HG03342 (cell line): ENCODE data around the gene SPTLC3.
A peak's percentile ranks its signal among the peaks of the same experiment; 100 is the strongest.

ENCODE experiments used
- ATAC-seq: cut with Tn5 transposase; IDR thresholded peaks from one replicate; pipeline ENCODE4 v1.9.1; 2021; ENCODE audit warnings: mild to moderate bottlenecking, moderate library complexity; ENCODE audit not compliant: unreplicated experiment

Gene SPTLC3

DNA sequence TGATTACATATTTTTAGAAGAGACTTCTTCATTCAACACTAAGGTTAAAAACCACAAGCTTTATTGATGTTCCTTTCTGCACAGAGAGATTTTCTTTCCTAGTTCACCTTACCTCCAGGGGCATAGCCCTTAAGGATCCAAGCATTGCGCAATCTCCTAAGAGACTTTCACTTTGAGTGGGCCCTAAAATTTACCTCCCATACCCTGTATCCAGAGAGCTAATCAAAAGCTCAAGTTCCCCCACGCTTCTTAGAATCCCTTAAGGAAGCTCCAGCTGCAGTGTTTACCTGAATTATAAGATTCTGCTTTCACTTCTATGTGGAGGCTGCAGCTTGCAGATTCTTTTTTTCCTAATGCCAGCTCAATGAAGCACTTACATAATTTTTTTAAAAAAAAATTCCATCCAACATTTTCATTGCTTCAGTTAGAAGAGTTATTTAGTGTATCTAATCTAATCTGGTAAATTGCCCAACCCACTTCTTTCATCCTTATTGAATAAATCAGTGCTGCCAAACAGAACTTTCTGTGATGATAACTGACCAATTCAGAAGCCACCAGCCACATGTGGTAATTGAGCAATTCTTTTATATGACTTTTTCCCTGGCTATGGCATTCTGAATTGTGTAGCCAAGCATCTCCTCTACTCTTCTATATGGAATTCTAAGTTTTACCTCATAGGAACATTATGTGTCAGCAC is 24.6 kb upstream of the SPTLC3 start:
- ATAC-seq = no peak

DNA sequence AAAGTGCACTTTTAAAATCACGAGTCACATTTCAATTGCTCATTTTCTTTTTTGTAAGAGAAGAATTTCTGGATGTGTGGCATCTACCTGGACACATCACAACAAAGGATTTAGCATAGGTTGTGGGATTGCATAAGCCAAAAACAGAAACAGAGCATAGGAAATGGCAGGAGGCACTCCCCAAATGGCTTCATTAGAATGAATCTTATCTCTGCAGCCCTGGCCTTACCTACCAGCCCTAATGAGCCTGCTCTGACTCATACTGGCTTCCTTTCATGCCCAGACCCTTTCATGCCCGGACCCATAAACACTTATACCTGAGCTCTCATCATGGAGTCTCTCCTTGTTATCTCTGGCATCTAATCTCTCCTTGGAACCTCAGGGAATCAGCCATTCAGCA is 23.9 kb upstream of the SPTLC3 start:
- ATAC-seq = no peak

DNA sequence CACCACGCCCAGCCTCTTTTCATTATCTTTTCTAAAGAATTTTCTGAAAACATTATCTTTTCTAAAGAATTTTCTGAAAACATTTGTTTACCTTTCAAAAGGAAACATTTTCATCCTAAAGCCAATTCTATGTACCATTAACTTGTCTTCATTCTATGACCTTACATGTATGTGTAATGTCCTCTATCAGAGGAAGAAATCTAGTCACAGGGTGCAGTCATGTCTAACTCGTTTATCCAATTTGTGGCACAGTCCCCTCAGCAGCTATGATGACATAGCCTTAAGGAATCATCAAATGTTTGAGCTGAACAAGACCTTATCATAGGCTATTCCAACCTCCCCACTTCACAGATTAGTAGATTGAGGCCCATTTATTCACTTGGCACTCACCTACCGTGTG is 21.5 kb upstream of the SPTLC3 start:
- no peak for ATAC-seq

DNA sequence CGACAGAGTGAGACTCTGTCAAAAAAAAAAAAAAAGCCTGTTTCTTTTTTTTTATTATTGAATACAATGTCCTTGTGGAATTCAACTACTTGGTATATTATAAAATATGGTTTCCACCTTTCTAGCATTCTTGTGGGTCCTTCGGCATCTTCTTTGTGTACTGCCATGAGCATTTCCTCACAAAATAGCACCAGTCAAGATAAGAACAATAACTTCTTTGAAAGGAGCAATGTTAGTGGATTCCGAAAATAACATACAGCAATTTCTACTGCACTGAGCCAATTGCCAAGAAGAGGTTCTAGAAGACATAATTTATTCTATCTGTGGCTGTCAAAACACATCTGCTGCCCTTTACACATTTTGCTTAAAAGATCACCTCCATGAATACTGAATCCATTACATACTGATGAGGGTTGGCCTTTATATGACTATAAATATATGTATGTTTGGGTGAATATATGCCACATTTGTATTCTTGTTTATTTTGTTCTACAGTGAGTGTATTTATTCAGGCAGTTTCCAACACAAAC is 19.1 kb upstream of the SPTLC3 start:
- ATAC-seq = no peak

DNA sequence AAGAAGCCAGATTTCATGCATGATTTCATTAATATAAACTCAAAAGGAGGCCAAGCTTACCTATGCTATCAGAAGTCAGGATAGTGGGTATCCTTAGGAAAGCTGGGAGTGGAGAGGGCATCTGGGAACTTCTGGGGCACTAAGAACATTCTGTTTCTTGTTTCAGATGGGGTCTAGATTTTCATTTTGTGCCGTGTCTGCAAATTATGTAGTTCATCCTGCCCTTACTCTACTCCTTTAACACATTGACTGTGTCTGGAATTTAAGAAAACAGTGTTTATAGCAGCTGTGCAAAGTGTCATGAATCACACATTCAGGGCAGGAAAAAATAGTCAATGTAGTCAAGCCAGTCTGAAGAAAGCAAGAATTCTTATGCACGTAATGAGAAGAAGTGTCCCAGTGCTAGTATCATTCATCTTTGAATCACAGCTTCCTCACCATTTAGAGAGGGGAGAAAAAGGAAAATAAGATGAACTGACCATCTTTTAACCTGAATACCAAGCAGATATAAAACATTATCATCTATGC is 11.6 kb upstream of the SPTLC3 start:
- ATAC-seq = no peak

DNA sequence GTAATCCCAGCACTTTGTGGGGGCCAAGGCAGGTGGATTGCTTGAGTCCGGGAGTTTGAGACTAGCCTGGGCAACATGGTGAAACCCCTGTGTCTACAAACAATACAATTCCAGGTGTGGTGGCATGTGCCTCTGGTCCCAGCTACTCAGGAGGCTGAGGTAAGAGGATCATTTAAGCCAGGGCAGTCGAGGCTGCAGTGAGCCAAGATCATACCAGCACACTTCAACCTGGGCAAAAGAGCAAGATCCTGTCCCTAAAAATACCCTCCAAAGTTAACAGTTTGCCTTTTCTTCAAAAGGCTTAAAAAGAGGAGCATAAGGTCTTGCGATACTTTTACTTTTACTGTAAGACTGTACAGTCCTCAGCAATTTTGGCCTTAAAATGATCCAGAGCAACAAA is 10.7 kb upstream of the SPTLC3 start:
- no peak for ATAC-seq

DNA sequence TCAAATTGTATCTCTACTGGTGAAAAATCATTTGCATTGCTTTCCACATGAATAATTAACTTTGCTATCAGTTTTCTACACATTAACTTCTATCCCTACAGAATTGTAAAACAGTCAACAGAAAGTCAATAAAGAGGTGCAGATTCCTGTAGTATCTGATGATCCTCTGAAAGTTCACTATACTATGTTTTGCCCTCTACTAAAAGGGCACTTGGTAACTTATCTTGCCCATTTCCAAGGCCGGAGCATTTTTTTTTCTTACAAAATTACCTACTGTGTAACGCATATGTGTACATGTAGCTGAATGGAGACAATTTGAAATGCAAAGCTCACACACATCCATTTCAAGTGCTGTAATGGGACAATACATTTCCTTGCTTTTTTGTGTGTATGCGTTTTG is 9.6 kb upstream of the SPTLC3 start:
- ATAC-seq = no peak

DNA sequence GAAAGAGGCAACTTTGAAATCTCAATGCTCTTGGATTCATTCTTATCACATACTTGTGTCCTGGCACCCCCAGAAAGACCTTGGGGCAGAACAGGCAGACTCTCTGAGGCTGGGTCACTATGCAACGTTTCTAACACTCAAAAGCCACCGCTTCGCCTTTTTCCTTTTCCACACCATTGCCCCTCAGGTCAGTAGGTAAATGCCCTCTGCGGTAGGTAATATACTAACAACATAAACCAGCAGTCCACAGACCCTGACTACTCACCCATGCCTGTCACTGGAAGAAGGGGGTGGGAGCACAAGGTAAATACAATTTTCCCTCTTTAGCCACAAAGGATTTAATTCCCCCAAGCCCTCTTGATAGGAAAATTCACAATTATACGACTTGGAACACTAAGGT is 6.5 kb upstream of the SPTLC3 start:
- no peak for ATAC-seq

DNA sequence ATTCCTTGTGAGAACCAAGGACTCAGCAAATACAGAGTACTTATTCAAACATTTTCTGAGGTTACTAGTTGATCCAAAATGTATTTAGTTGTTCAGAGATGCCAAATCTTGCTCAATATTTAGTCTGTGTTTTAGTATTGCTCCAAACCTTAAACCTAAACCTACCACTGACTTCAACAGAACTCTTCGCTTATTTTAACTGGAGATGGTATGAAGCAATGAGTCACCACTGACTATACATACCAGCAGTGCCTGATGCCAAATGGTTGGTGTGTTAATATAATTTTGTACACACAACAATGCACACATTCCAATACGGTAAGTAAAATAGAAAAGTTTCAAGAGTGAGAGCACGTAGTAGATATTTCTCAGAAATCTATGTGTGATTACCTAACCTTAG is 1.9 kb upstream of the SPTLC3 start:
- no peak for ATAC-seq

DNA sequence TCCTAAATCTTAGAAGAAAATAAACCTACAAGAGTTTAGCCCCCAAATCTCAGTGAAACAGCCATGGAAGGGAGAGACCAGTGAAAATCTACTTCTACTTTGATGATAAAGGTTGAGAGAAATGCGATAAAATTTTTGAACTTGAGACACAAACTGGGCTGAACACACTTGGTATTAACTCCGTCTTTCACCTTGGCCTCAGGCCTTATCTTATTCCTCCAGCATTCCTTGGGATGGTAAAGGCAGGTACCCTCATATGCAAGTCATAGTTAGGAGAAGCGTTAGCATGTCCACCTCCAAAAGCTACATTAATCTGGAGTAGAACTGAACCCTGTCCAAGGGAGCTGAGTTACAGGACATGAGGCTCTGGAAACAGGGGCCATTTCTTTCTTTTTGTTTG is 1.2 kb upstream of the SPTLC3 start:
- ATAC-seq = no peak

DNA sequence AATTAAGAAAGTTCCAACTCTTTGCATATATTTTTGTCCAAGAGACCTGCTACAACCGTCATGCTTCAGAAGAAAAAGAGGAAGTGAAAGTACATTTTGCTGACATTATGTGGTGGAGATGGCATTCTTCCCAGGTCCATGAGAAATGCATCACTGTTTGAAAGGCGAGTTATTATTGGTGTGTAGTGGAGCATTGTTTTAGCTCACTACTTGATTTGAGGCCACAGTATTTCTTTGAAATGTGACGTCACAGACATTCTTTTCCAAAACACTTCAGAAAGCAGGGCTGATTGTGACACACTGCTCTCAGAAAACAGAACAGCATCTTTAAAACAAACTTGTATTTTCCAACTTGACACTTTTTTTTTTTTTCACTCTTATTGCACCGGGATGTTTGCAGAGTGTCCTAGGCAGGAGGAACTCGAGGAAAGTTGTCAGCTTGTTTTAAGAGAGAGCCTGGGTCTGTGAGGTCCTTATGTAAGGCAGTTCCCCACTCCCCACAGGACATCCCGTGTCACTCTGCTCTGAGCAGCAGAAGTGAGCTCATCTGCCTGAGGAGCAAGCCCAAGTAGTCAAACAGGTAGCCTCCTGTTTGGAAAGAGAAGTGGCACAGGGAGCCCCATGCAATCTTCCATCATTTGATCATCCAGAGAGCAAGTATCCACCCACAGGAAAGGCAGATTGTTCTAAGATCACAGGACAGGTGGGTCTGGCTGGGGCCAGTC is 1.1 kb downstream of the SPTLC3 start:
- ATAC-seq = peak; percentile 96

DNA sequence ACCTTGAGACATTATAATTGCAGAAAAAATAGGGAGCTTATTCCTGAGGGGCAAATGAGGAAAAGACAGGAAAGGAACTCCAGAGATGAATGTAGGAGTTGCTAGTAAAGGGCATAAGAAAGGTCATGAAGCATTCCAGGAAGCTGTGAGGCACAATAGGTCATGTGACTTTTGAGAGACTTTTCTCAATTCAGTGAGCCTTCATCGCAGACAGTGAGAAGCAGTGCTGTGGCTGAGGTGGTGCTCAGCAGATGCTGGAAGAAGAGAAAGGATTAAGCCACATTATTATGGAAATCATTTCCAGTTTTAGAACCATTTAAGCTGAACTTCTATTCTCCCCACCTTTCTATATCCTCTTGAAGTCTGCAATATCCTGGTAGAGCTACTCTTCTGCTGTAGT is 4.1 kb downstream of the SPTLC3 start:
- ATAC-seq = no peak

DNA sequence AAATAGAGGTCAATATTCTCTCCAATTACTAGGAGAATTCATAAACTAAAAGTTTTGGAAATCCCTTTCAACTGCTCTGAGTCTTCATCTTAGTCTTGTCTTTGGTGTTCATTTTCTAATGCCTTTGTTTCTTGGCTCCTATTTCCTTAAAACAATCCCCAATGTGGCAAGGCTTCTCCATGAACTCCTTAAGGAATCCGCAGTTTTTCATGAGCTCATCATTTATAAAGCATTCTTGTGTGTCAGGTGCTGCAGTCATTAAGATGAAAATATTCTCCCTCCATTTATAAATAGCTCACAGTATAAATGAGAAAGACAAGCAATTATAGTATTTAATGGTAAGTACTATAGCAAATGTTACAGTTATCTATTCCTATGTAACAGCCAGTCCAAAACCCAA is 4.6 kb downstream of the SPTLC3 start:
- no peak for ATAC-seq

DNA sequence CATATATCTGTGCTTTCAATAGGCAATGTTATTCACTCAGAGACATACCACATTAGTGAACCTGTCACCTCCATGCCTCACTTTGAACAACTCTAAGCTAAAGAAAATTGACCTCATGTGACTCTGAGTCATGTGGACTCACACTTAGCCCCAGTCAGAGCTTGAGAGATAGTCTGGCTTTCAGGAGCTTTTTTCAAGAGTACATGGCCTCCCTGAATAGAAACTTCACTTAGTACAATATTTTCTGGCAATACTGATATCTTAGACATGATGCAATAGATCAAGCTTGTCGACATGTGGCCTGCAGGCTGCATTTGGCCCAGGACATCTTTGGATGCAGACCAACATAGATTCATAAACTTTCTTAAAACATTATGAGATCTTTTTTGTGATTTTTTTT is 8.5 kb downstream of the SPTLC3 start:
- ATAC-seq = no peak

DNA sequence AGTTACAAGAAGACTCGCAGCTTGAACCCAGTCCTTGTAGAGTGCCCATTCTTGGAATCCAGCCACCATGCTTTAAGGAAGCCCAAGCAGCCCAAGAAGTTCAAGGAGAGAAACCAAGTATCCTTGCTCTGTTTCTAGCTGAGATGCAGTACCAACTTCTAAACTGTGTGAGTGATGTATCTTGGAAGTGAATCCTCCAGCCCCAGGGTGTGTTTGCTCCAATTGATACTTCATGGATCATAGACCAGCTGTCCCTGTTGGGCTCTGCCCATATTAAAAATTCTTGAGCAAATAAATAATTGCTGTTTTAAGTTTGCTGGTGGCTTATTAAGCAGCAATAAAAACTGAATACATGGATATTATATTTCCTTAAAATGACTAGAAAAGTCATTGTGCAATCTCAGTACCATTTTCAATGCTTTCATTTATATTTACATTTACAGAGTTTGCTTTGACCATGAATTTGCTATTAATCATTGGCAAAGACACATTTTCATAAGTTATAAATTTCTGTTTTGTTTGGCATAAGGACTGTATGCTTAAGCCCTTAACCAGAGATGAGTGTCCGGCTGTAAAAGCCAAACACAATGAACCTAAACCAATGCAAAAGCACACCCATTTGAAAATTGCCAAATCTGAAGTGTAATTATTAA is 9.2 kb downstream of the SPTLC3 start:
- ATAC-seq = no peak

DNA sequence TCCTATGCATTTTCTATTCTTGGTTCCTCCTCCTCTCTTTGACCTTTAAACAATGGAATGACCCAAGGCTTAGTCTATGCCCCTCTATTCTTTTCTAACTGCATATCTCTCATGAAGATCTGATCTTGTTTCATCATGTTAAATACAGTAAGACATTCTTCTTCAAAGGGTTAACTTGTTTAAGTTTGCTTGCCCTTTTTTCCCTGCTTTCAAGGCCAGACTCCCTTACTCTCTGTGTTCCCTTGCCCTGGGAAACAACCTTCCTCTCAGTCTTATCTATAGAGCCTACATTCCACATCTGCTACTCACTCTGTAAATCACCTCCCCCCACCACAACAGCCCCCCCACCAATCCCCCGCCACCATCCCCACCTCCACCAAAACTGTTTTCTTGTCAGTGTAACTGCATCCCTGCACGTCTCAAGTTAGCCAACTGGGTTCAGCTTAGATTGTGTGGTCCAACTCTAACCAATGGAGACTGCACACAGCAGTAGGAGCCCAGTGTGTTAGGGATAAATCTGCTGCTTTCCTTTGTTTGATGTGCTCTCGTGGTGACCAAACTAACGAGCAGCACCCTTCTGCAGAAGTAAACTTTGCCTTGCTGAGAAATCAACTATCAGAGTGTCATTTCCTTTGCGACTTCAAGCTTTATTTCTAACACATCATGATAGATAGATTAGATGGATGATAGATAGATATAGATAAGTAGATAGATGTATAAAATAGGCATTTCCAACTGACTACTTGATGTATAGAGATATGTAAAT is 12.6 kb downstream of the SPTLC3 start:
- no peak for ATAC-seq

DNA sequence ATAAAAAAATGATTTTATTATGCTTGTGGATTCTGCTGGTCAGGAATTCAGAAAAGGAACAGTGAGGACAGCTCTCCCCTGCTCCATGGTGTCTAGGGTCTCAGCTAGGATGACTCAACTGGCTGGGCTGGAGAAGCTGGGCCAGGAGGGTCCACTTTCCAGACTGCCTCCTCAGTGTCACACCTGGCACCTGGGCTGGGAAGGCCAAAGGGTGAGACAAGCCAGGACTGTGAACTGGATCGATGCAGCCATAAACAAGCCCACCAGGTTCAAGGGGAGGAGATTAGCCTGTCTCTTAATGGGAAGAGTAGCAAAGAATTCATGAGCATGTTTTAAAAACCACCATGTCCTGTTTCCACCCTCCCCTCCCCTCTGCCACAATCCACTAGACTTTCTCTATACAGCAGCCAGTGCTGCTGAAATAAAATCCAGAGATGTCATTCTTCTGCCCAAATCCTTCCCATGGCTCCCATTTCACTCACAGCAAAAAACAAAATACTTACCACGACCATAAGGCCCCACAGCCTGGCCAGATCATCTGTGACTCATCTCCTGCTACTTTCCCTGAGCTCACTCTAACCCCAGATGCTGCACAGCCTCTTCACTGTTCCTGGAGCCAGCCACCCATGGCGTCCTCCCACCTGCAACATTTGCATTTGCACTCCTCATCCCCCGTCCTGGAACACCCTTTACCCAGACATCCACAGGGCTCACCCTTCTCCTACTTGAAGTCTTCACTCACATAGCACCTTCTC is 13.8 kb downstream of the SPTLC3 start:
- ATAC-seq = no peak

DNA sequence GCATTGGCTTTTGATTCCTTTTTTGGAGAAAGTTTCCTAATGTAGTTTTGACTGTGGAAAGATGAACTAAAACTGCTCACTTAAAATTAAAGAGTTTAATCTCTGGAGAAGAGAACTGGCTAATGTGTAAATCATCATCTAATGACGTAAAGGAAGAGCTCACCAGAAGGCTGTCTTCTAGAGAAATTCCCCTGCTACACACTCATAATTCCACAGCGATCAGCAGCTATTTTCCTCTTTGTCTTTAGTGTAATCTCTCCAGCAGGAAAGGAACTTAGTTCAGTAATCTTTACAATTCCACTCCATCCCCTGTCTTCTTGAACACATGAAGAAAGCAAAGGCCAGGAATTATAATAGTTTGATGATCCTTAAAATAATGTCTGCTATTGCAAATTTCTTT is 15.8 kb downstream of the SPTLC3 start:
- ATAC-seq = no peak

DNA sequence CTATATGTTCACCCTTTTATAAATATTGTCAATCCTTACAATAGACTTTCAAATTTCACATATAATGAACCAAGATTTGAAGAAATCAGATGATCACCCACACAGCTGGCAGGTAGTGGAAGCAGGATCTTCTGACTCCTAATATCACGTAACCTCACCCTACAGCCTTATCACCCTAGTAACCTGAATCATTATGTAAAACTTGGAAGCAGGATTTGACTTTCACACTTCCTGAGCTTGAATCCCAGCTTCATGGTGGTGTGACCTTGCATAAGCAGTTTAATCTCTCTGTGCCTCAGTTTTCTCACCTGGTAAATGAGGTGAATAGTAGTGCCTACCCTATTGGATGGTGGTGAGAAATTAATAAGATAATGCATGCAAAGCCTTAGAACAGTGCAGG is 16.4 kb downstream of the SPTLC3 start:
- no peak for ATAC-seq

DNA sequence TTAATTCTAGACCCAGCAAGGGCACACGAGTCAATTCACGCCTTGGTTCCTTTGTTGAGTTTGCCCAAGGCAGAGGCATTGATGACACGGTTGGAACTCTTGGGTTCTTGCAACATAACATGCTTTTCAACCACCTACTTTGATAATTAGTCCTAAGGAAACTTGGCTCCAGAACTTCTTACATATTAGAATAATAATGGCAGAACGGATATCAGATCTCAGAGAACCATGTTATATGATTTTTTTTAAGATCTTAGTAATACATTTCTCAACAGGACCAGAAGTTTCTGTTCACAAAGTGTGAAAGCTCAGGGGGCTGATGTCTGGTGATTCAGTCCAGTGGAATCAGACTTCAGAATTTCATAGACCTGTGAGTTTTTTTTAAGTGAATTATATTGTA is 19.2 kb downstream of the SPTLC3 start:
- ATAC-seq = no peak
